GM18517 (cell line): ENCODE measurements around the gene WDR11.

Source experiments
- ATAC-seq: cut with Tn5 transposase; IDR thresholded peaks from one replicate; pipeline ENCODE4 v1.9.1; 2021; ENCODE audit warnings: mild to moderate bottlenecking, moderate library complexity; ENCODE audit not compliant: unreplicated experiment

Gene WDR11

GRCh38 chr10:120850911-120851865, at the start of gene WDR11:
Gene WDR11 (plus strand): TSS chr10:120851362. CDS start chr10:120851421, 59 bp downstream.
- peak; percentile 96 for ATAC-seq

- ATAC-seq, result no peak
Observed at GRCh38 chr10:120802935-120803334, 48.2 kb upstream of the WDR11 start.

GRCh38 chr10:120803972-120804371, 47.2 kb upstream of the WDR11 start:
- ATAC-seq, result no peak

- ATAC-seq, result no peak
Observed at GRCh38 chr10:120805014-120805812, 45.9 kb upstream of the WDR11 start.

GRCh38 chr10:120806081-120806480, 45.1 kb upstream of the WDR11 start:
- no peak for ATAC-seq

- no peak for ATAC-seq
Observed at GRCh38 chr10:120810298-120810697, 40.9 kb upstream of the WDR11 start.

- ATAC-seq, result no peak
Observed at GRCh38 chr10:120813085-120813484, 38.1 kb upstream of the WDR11 start.

GRCh38 chr10:120818301-120818700, 32.9 kb upstream of the WDR11 start:
- ATAC-seq, result no peak

GRCh38 chr10:120819366-120819765, 31.8 kb upstream of the WDR11 start:
- no peak for ATAC-seq

GRCh38 chr10:120823266-120823665, 27.9 kb upstream of the WDR11 start:
- ATAC-seq, result no peak

GRCh38 chr10:120824881-120825309, 26.3 kb upstream of the WDR11 start:
- no peak for ATAC-seq

GRCh38 chr10:120825878-120826769, 25.0 kb upstream of the WDR11 start:
- no peak for ATAC-seq

GRCh38 chr10:120827251-120827875, 23.8 kb upstream of the WDR11 start:
- no peak for ATAC-seq

- ATAC-seq, result no peak
Observed at GRCh38 chr10:120828763-120829319, 22.3 kb upstream of the WDR11 start.

GRCh38 chr10:120832106-120832505, 19.1 kb upstream of the WDR11 start:
- no peak for ATAC-seq

GRCh38 chr10:120833222-120833928, 17.8 kb upstream of the WDR11 start:
- no peak for ATAC-seq

GRCh38 chr10:120835603-120836002, 15.6 kb upstream of the WDR11 start:
- no peak for ATAC-seq

- no peak for ATAC-seq
Observed at GRCh38 chr10:120838941-120839340, 12.2 kb upstream of the WDR11 start.

- no peak for ATAC-seq
Observed at GRCh38 chr10:120841522-120842189, 9.5 kb upstream of the WDR11 start.
